Fibroblast of lung (primary cell): Measurements from ENCODE around the gene OGFOD3. TPM values are rescaled to one million over a fixed set of nuclear protein-coding genes. Genes with fewer than 3 reads are reported as not detected.

Experiments
- DNase-seq, 2 donors: peaks; one replicate each; pipeline versions ENCODE4 v3.0.0 to v3.0.0-alpha.2; 2010; ENCODE audit warnings: low read depth in 2 of 2
- H2AFZ ChIP-seq: 2 replicates; pipeline ENCODE4 v1.5.1; 2012; ENCODE audit warnings: low read length, control low read depth, inconsistent platforms
- H3K27ac ChIP-seq: 2 replicates; pipeline ENCODE4 v1.5.1; 2011; ENCODE audit warnings: low read length, control low read depth; ENCODE audit not compliant: insufficient read depth
- H3K27me3 ChIP-seq: 2 replicates; pipeline ENCODE4 v1.5.1; 2011; ENCODE audit warnings: mild to moderate bottlenecking, low read length; ENCODE audit not compliant: control insufficient read depth, insufficient read depth
- H3K36me3 ChIP-seq: 2 replicates; pipeline ENCODE4 v1.5.1; 2011; ENCODE audit warnings: low read length; ENCODE audit not compliant: control insufficient read depth, insufficient read depth
- H3K4me1 ChIP-seq: 2 replicates; pipeline ENCODE4 v1.5.1; 2011; ENCODE audit warnings: low read length; ENCODE audit not compliant: control insufficient read depth, insufficient read depth; ENCODE audit errors: extremely low read depth
- H3K4me2 ChIP-seq: 2 replicates; pipeline ENCODE4 v1.5.1; 2011; ENCODE audit warnings: low read length, control low read depth; ENCODE audit not compliant: insufficient read depth; ENCODE audit errors: extremely low read depth
- H3K4me3 ChIP-seq, 4 experiments: fragments of 200-600 bp in 1 of 4; sonication (generic) in 1 of 4; replicated peaks in 1 of 4; 2 replicates each; pipeline ENCODE4 v1.5.1; 2011 to 2016; ENCODE audit warnings: low read length in 4 of 4, low read depth in 3 of 4, mild to moderate bottlenecking in 3 of 4, control low read depth in 2 of 4, inconsistent platforms in 1 of 4, mixed read lengths in 1 of 4; ENCODE audit not compliant: insufficient read depth in 1 of 4; ENCODE audit errors: control extremely low read depth in 1 of 4
- H3K79me2 ChIP-seq: 2 replicates; pipeline ENCODE4 v1.5.1; 2012; ENCODE audit warnings: mild to moderate bottlenecking, low read length, inconsistent platforms; ENCODE audit not compliant: control insufficient read depth, insufficient read depth
- H3K9ac ChIP-seq: 2 replicates; pipeline ENCODE4 v1.5.1; 2011; ENCODE audit warnings: mild to moderate bottlenecking, low read length, control low read depth; ENCODE audit not compliant: insufficient read depth
- H3K9me3 ChIP-seq: 2 replicates; pipeline ENCODE4 v1.5.1; 2012; ENCODE audit warnings: low read depth, low read length; ENCODE audit not compliant: control insufficient read depth, insufficient read depth
- H4K20me1 ChIP-seq: 2 replicates; pipeline ENCODE4 v1.5.1; 2011; ENCODE audit warnings: low read length; ENCODE audit not compliant: control insufficient read depth, insufficient read depth; ENCODE audit errors: extremely low read depth
- EZH2 ChIP-seq: IDR thresholded peaks from 2 replicates; pipeline ENCODE4 v1.5.1; 2012; ENCODE audit warnings: low read length, control low read depth, mild to moderate bottlenecking; ENCODE audit errors: missing control alignments
- polyA plus RNA-seq, 2 donors: library from polyadenylated mRNA; depleted of rRNA in 1 of 2; stranded (reverse) in 1 of 2; unstranded in 1 of 2; fragments of >200 nt; gene quantifications; 2 replicates each; pipeline ENCODE4 v1.2.1, GENCODE V29; 2011 to 2012; ENCODE audit warnings: missing spikeins in 1 of 2
- total RNA-seq: library from RNA; depleted of rRNA; stranded (reverse); fragments of >200 nt; gene quantifications from 2 replicates; pipeline ENCODE4 v1.2.1, GENCODE V29; 2014
- TF ChIP-seq, protein P1 (sequence below), 2 donors: IDR thresholded peaks in 1 of 2; conservative IDR thresholded peaks in 1 of 2; 1 replicate in 1 of 2; 2 replicates in 1 of 2; pipeline ENCODE4 v1.5.1; 2011 to 2012; ENCODE audit warnings: low read length in 2 of 2, control low read depth in 1 of 2, inconsistent platforms in 1 of 2, low read depth in 1 of 2, mild to moderate bottlenecking in 1 of 2

OGFOD3 gene
- total and polyA plus RNA-seq, 2 donors (not counting 1 experiment from before 2014, with no cell fraction given), result 25.6 to 27.1 TPM

DNA sequence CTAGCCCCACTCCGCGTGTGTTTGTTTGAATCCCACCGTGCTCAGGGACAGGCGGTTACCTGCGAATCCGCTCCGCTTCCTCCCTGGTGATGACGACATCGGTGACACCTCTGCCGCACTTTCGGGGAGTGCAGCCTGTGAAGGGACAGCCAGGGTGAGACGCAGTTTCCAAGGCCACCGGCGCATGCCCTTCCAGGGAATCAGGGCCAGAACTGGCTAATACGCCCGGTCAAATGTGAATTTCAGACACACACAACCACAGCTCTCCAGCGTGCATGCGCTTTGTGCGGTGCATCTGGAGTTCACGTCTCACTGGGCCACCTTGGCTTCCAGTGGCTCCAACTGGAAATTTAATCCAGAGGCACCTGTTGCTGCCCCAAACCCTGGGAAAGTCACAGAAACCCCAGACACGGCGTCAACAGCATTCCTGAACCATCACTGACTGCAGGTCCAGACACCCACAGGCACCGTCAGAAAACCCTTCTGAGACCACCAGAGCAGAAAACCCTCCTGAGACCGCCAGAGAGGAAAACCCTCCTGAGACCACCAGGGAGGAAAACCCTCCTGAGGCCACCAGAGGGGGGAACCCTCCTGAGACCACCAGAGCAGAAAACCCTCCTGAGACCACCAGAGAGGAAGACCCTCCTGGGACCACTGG is 6.9 kb downstream of the OGFOD3 start:
- Histone ChIP-seq H3K79me2 (no peaks in the 10 kb centered on the region), H3K27me3 (no peaks in the 10 kb centered on the region), H3K27ac (no peak overlapping the region), H4K20me1 (no peaks in the 10 kb centered on the region), H3K9me3 (no peaks in the 10 kb centered on the region), H3K9ac (no peak overlapping the region), H3K4me2 (no peak overlapping the region), H3K4me3 (no peak overlapping the region), H3K4me1 (no peaks in the 10 kb centered on the region), H3K36me3 (no peaks in the 10 kb centered on the region), H2AFZ (no peak overlapping the region)
- DNase-seq, result no peak
- no peak for TF ChIP-seq EZH2

DNA sequence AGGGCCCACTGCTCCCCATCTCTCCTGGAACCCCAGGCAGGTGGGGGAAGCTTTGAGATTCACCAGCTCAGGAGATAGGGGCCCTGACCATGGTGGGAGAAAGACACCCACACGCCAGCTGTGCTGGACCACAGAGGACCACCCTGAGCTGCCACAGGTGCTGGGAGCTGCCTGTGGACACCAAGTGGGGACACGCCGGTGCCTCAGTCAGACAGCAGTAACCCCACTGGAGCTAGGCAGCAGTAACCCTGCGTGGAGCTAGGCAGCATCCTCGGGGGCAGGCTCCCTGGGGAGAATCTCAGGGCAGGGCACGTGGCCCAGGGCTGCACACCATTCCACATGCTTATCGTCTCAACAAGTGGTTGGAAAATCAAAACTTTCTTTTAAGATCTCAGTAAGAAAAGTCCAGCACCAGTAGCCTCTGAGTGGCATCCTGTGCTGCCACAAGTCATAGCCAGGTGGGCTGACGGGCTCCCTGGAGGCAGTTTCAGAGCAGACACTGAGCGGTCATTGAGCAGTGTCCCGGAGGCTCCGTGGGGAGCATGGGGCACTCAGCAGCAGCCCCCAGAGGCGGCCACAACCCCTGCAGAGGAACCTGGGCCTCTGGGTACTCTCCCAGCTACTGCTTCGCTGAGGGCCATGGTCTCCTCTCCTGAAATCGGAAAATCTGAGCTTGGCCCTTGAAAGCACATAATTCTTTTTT is 8.2 kb downstream of the OGFOD3 start:
- Histone ChIP-seq H4K20me1 (no peaks in the 10 kb centered on the region), H3K9ac (no peak overlapping the region), H3K4me3 (no peak overlapping the region), H3K9me3 (no peaks in the 10 kb centered on the region), H3K27me3 (no peaks in the 10 kb centered on the region), H3K4me2 (no peak overlapping the region), H3K36me3 (no peaks in the 10 kb centered on the region), H3K79me2 (no peaks in the 10 kb centered on the region), H2AFZ (no peak overlapping the region), H3K27ac (no peak overlapping the region), H3K4me1 (no peaks in the 10 kb centered on the region)
- DNase-seq, result no peak
- TF ChIP-seq, protein P1, sequence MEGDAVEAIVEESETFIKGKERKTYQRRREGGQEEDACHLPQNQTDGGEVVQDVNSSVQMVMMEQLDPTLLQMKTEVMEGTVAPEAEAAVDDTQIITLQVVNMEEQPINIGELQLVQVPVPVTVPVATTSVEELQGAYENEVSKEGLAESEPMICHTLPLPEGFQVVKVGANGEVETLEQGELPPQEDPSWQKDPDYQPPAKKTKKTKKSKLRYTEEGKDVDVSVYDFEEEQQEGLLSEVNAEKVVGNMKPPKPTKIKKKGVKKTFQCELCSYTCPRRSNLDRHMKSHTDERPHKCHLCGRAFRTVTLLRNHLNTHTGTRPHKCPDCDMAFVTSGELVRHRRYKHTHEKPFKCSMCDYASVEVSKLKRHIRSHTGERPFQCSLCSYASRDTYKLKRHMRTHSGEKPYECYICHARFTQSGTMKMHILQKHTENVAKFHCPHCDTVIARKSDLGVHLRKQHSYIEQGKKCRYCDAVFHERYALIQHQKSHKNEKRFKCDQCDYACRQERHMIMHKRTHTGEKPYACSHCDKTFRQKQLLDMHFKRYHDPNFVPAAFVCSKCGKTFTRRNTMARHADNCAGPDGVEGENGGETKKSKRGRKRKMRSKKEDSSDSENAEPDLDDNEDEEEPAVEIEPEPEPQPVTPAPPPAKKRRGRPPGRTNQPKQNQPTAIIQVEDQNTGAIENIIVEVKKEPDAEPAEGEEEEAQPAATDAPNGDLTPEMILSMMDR (conservative IDR thresholded peaks at IDR 0.05 in 1 of 2, IDR thresholded peaks at IDR 0.05 in 1 of 2; ENCODE audit: low read depth in 1 of 2, low read length in 2 of 2), result no peak
- no peak for TF ChIP-seq EZH2

DNA sequence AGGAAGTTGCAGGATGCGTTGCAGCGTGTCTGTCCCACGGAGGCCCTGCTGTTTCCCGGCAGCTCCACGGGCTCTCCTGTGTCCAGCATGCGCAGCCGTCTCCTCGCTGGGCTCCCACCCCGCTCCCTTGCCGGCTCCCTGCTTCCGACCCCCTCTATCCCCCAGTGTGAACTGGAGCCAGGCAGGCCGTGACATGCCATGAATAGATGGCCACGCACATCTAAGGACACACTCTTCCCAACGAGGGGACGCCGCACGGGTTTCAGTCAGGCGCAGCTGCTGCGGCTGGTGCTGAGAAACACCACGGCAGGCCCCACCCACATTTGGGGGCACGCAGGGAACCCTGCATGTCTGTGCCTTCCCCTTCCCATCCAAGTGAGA is 9.5 kb downstream of the OGFOD3 start:
- no peak for DNase-seq
- no peaks in the 10 kb centered on the region for H3K4me1 ChIP-seq

More for the DNA sequence above, 9.5 kb downstream of the OGFOD3 start:
- TF ChIP-seq, protein P1 (conservative IDR thresholded peaks at IDR 0.05 in 1 of 2, IDR thresholded peaks at IDR 0.05 in 1 of 2; ENCODE audit: low read depth in 1 of 2, low read length in 2 of 2), result no peak
- TF ChIP-seq EZH2, result no peak
- H3K27ac ChIP-seq, result no peak overlapping the region
- no peaks in the 10 kb centered on the region for H3K27me3 ChIP-seq
- no peak overlapping the region for H3K4me2 ChIP-seq
- H2AFZ ChIP-seq, result no peak overlapping the region
- no peaks in the 10 kb centered on the region for H3K36me3 ChIP-seq
- no peak overlapping the region for H3K4me3 ChIP-seq
- H4K20me1 ChIP-seq, result no peaks in the 10 kb centered on the region
- no peaks in the 10 kb centered on the region for H3K79me2 ChIP-seq
- no peaks in the 10 kb centered on the region for H3K9me3 ChIP-seq
- H3K9ac ChIP-seq, result no peak overlapping the region
